Right lobe of liver (tissue), 4 donors: Measurements from ENCODE around the gene GPC4.

ENCODE experiments used
- CTCF ChIP-seq, 4 donors: fragments of 200-600 bp in 3 of 4; fragments of 450-650 bp in 1 of 4; IDR thresholded peaks; one replicate each; pipeline versions ENCODE4 v1.5.1 to v1.8.0; 2016 to 2022; ENCODE audit warnings: antibody characterized with exemption in 4 of 4, mild to moderate bottlenecking in 2 of 4
- POLR2A ChIP-seq: fragments of 450-650 bp; IDR thresholded peaks from one replicate; pipeline ENCODE4 v1.6.1; 2017; ENCODE audit warnings: antibody characterized with exemption, mild to moderate bottlenecking
- donor health status: DM: no; HTN: no; CAD: no.
- donor health status: DM: no; HTN: no; CAD: no.
- donor health status: DM: no; HTN: yes; CAD: no.

- TF ChIP-seq CTCF (IDR thresholded peaks at IDR 0.05) = no peak
- no peak for TF ChIP-seq POLR2A
Measured at GRCh38 chrX:133294126-133294525, 121.2 kb downstream of the GPC4 start.
